IPS DF 4.7 (cell line): Measurements from ENCODE around the gene TSHR.

Source experiments
- DNase-seq: peaks from one replicate; pipeline ENCODE4 v3.0.0-alpha.2; 2013; ENCODE audit warnings: low spot score; ENCODE audit errors: extremely low read depth

Gene TSHR

GRCh38 chr14:81172881-81173280 is 217.5 kb downstream of the TSHR start:
- DNase-seq, result no peak

- DNase-seq, result no peak
Measured at GRCh38 chr14:81176241-81176640, 220.8 kb downstream of the TSHR start.

GRCh38 chr14:81177225-81177624 is 221.8 kb downstream of the TSHR start:
- DNase-seq, result no peak

- no peak for DNase-seq
Measured at GRCh38 chr14:81178063-81178462, 222.6 kb downstream of the TSHR start.

GRCh38 chr14:81179631-81180030 is 224.2 kb downstream of the TSHR start:
- no peak for DNase-seq

- no peak for DNase-seq
Measured at GRCh38 chr14:81187832-81188522, 232.6 kb downstream of the TSHR start.

GRCh38 chr14:81192594-81192993 is 237.2 kb downstream of the TSHR start:
- no peak for DNase-seq

- DNase-seq, result no peak
Measured at GRCh38 chr14:81193924-81194633, 238.7 kb downstream of the TSHR start.
